GM19438 (cell line): ENCODE measurements around the gene MRPL37.

Source experiments
- ATAC-seq: cut with Tn5 transposase; IDR thresholded peaks from one replicate; pipeline ENCODE4 v1.9.1; 2021; ENCODE audit warnings: low read depth; ENCODE audit not compliant: unreplicated experiment

MRPL37 gene

DNA sequence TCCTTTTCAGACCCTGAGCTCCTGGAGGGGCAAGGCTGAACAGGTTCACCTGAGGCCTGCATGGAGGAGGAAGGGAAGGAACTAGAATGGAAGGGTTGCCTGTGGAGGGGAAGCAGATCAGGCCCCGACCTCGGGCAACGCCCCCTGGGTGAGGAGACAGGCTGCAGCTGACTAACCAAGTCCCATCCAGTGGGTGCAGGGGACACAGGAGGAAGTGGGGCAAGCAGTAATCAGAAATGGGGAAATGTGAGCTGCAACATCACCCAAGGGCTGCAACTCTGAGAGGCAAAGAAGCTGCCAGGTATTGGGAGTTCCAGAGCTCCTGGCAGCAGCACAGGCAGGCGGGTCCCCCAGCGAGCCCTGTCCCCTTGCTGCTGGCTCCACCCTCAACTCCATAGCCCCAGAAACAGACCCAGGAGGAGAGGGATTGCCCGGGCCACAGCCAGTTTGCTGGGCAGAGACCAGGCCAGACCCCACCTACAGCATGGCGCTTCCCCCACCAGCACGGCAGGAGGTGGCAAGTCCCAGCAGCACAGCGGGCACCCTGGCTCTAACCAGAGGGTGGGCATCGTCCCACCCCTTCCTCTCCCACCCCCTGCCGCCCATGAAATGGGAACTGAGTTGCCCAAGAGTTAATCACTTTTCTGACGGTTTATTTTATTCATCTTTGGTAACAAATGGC, 38.5 kb downstream of the MRPL37 start:
- no peak for ATAC-seq

DNA sequence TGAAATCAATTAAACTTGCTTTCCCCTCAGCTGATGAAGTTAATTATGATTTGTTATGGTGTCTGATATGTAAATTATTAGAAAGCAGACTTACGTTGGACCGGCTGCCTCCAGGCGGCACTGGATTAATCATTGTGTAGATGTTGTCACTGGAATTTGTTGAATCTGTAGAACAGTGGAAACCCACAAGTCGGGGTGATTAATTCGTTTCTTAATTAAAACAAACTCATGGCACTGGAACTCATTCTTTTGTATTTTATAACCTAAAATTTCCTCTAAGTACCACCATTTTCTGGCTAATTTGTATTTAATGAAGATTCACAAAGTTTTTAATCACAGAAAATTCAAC, 39.0 kb downstream of the MRPL37 start:
- no peak for ATAC-seq

DNA sequence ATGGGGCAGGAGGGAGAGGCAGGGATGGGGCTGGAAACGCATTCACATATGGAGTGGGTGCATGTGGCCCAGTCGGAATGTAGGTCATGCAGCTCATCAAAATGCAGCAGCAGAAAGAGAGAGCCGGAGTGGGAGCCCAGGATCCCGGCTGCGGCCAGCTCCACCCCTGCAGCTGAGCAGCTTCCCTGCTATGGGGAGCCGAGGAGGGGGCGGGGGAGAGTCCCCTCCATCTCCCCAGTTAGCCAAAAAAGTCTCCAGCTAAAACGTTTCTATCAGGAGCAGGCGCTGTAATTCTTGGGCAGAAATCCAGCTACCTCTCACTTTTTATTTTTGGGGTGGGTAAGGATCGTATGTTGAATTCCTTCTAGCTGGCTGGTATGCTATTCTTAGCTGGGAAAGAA, 39.7 kb downstream of the MRPL37 start:
- no peak for ATAC-seq

- ATAC-seq: no peak
Measured at GRCh38 chr1:54240741-54241335, 40.9 kb downstream of the MRPL37 start.

DNA sequence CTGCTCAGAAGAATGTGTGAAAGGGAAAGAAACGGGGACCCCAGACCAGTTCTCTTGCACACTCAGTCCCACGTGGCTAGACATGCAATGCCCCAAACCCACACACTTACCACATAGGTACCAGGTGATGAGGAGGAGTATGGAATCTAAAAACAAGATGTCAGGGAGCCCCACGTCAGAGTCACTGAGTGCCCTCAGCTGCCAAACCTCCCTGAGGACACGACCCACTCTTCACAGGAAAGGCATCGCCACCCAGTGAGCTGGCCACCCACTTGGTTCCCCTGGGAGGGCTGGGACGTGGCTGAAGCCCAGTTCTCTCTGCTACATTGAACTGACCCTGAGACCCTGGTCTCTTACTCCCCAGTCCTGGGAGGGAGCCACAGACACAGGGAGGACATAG, 41.4 kb downstream of the MRPL37 start:
- no peak for ATAC-seq

DNA sequence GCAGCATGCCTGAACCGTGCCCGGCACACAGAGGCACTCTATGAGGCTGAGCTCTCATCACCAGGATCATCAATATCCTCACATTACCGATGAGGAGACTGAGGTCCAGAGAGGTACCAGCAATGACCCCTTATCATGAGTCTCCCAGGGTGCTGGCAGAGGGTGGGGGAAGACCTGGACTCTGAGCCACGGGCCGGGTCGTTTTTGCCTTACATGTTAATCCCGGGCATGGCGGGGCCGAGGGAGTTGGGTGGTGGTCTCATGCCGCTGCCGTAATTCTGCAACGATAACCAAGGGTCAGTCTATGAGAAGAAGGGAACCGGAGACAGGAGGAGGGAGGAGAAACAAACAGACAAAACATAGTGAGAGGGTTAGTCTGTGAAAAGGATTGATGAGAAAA, 43.1 kb downstream of the MRPL37 start:
- no peak for ATAC-seq

DNA sequence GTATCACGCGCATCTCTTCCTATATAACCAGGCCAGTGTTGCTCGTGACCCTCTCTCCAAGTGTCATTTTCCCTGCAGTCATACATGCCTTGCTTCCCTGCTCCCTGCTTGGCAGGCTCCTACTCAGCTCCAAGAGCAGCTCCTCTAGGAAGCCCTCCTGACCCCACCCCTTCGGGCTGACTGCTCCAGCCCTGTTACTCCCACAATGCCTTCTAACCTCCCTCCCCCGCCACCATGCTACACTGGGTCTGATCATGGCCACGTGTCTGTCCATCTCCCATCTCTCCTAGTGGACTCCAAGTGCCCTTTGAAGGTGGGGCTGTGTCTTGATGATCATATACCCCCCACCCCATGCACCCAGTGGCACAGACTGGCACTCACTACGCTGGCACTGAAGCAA, 44.7 kb downstream of the MRPL37 start:
- no peak for ATAC-seq

DNA sequence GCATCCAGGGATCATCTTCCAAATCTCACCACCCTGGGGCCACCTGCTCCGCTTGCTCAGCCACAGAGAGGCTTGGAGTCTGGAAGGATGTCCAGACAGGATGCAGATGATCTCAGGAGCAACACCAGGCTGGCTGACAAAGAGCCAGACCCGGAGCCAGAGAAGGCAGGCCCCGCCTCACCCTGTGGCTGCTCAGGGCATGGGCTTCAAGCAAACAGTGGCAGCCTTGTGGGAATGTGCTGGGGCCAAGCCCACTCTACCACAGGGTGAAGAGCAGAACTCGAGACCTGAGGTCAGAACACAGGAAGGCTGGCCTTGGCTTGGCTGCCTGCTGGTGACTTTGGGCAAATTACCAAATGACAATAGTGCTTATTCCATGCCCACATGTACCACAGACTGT, 45.5 kb downstream of the MRPL37 start:
- no peak for ATAC-seq

GRCh38 chr1:54246116-54246721, 46.3 kb downstream of the MRPL37 start:
- ATAC-seq: no peak

GRCh38 chr1:54247863-54248515, 48.0 kb downstream of the MRPL37 start:
- ATAC-seq: no peak

GRCh38 chr1:54248966-54249365, 49.0 kb downstream of the MRPL37 start:
- no peak for ATAC-seq

GRCh38 chr1:54249819-54250435, 50.0 kb downstream of the MRPL37 start:
- no peak for ATAC-seq

DNA sequence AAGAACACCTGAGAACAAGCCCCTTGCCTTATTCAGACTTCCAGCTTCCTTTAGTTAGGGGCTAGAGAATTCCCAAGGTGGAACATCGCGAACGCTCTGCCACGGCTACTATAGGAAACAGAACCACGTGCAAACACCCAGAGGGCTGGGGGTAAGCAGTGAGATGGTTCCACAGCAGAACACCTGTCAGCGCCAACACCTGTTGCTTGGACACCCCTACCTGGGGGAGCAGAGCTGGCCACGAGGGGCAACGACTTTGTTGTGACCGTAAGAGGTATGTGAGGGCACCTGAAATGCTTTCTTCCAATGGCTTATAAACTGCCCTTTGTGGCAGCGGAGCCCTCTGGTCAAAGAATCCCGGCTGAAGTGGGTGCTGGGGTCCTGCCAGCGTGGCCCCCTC, 50.7 kb downstream of the MRPL37 start:
- ATAC-seq: no peak

- ATAC-seq: no peak
Measured at GRCh38 chr1:54252371-54252936, 52.5 kb downstream of the MRPL37 start.

DNA sequence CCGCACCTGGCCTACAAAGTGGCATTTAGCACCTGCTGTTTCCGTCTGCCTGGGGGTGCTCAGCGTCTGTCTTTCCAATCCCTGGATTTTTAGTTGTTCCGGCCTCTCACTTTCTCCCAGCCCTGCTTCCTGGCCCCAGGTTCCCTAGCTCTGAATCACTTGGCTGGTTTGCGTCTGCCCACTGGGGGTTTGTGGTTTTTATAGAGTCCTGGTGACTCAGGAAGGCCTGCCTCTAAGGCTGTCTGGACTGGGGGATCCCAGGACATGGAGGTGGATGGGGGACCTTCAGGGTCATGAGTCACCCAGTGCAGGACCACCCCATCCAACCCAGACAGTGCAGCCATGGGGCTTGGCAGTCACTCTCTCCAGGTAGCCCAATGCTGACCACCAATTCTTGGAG, 53.5 kb downstream of the MRPL37 start:
- no peak for ATAC-seq

GRCh38 chr1:54254055-54254454, 54.1 kb downstream of the MRPL37 start:
- ATAC-seq: no peak

DNA sequence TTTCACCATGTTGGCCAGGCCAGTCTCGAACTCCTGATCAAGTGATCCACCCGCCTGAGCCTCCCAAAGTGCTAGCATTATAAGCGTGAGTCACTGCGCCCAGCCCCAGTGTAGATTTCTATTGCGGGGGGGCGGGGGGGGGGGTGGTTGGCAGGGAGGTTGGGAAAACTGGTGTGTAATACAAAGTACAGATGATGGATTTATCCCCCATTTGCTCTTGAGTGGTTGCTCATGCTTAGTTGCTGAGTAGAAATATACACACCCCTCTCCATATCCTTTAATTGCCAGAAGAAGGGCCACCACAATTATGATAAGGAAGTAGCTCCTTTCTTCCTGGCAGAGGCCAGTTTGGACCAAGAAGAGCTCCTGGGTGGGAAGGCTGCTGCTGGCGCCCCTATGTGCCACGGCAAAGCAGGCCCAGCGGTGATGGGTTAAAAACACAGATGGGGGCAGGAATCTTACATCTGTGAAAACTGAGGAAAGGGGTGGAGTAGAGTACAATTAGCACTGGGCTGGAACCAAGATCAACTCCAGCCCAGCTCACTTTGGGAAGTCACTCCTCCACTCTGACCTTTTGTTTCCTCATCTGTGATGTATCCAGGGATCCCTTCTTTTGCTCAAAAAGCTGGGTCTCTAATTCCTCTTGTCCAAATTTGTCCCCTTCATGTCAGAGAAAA, 55.2 kb downstream of the MRPL37 start:
- no peak for ATAC-seq

GRCh38 chr1:54256522-54257345, 56.8 kb downstream of the MRPL37 start:
- no peak for ATAC-seq

- no peak for ATAC-seq
Measured at GRCh38 chr1:54257346-54257620, 57.3 kb downstream of the MRPL37 start.

GRCh38 chr1:54257876-54258275, 57.9 kb downstream of the MRPL37 start:
- no peak for ATAC-seq
